Measurements from ENCODE around the gene TRPV3.
"Not testable (repeated sequence)": the region's sequence is repeated elsewhere in the genome, so short reads cannot be mapped to it uniquely, and the experiment has no call there.

Gene TRPV3

GRCh38 chr17:3573246-3574100 is 15.9 kb upstream of the TRPV3 start:
- DNase-seq: no peak

DNA sequence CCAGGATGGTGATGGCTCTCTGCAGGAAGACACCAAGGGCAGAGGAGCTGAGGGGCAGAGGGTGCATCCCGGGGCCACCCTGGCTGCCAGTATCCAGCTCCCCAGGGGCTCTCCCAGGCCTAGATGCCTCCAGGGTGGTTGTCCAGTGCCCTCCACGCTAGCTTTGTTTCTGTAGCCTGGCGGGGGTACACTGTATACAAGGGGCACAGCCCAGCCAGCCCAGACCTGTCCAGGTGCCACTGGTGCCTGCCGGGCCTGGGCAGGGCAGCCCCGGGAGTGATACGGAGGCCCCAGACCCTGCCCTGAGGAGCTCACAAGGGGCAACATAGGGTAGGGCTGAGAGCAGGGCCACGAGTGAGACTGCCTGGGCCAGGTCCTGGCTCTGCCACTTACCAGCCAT is 14.6 kb upstream of the TRPV3 start:
- DNase-seq: no peak

DNA sequence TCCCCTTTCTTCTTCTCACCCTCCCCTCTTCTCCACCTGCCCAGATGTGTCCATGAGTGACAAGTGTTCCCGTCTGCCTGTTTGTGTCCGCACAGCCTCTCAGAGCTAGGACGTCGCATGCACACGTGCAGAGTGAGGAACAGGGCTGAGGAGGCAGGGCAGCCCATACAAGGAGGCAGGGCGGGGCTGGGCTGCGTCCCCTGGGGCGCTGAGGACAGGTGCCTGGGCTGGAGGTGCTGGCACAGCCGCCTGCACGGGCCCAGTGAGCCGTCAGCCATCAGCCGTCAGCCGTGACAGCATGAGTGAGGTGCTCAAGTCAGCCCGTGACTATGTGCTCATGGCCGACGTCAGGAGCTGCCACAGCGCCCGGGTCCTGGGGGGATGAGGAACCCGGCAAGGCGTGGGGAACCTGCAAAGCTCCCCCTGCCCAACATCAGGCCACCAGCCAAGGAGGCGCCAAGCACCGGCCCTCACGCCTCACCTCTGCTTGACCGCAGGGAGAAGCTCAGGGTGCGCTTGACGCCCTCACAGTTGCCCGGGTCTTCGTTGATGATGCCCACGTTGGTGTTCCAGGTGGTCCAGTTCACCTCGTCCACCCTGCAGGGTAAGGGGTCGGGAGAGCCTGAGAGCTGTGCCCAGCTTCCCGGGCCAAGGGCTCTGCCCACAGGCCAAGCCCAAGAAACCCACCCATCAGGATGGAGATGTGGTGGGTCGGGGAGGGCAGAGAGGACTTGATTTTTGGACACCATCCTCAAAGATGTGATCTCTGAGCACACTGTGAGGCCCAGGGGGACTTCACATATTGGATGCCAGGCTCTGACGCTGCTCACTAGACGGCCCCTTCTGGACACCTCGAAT is 13.7 kb upstream of the TRPV3 start:
- no peak for DNase-seq

- DNase-seq: no peak
Measured at GRCh38 chr17:3569534-3570137, 12.0 kb upstream of the TRPV3 start.

DNA sequence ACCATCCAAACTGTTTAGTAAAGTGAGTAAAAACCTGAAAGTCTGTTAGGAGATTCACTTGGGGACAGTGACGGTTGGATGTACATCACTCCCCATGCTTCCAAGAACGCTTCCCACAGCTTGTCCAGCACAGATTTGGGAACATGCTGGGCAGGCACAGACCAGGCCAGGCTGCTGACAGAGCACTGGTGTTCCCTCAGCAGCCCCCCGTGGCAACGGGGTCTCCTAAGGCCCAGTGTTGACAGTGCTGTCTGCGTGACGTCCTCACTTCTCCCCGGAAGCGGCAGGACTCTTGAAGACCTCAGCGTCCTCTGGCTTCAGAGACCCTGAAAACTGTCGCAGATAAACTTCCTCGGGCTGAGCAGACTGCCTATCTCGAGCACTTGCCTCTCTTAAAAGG is 8.9 kb upstream of the TRPV3 start:
- DNase-seq: no peak

- DNase-seq: no peak
Measured at GRCh38 chr17:3565143-3565542, 7.5 kb upstream of the TRPV3 start.

GRCh38 chr17:3564241-3564640 is 6.6 kb upstream of the TRPV3 start:
- DNase-seq: not testable (repeated sequence)

- DNase-seq: no peak
Measured at GRCh38 chr17:3559270-3559645, 1.6 kb upstream of the TRPV3 start.

DNA sequence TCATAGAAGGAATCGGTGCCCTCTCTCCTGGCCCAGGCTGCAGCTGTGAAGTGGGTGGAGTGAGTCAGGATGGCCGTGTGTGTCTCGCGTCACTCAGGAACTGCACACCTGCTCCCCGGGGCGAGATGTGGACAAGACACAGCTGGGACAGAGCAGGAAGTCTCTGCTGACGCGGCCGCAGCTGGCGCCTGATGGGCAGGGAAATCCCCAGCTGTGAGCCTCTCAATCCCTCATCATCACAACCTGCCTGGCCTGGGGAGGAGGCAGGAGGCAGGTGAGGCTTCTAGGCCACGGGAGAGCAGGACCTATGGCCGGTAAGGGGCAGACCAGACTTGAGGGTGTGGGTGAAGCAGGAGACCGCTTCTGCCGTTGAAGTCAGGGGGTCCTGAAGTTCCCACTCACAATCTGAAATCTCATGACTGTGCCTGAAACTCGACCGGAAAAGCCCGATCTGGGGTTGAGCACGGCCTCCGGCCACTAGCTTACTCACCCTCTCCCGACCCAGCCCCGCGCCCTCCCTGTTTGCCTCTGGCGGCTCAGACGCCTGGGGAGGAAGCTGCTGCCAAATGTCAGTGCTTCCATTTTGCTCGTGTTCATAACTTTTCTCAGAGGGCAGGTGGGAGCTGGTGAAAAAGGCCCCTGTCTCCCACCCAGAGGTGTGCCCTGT is 1.1 kb upstream of the TRPV3 start:
- no peak for DNase-seq

DNA sequence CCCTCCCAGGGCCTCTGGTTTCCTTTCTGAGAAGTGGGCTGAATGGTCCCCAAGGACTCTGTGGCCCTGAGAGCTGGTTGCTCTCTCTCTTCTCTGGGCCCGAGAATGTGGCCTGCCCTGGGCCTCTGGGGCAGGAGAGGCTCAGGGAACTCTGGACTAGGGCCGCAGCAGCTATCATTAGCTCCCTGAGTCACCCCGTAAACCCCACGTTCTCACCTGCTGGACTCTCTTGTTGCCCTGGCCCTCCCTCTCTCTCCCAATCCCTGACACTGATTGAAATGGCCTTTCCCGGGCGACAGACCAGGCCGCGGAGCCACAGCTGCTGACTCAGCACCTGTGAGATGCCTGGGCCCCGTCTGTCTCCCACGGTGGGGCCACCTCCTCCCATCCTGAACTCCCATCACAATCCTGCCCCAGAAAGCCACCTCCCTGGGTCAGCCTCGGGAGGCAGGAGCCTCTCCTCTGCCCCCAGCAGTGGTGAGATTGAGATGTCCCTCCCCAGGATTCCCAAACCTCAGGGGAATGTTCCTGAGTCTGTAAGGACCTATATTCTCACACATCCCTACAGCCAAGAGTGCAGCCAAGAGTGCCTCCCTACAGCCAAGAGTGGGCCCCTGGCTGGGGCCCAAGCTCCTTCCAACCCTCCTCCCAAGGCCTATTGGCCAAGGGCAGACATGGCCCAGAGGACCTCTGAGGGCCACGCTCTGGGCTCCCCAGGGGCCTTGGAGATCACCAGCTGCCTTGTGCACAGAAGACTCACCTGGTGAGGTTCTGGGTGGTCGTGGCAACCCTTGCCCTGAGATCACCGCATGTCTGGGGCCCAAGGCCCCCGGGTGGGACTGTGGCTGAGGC is 470 bp downstream of the TRPV3 start:
- no peak for DNase-seq

- DNase-seq: no peak
Measured at GRCh38 chr17:3556239-3556915, 1.2 kb downstream of the TRPV3 start.

DNA sequence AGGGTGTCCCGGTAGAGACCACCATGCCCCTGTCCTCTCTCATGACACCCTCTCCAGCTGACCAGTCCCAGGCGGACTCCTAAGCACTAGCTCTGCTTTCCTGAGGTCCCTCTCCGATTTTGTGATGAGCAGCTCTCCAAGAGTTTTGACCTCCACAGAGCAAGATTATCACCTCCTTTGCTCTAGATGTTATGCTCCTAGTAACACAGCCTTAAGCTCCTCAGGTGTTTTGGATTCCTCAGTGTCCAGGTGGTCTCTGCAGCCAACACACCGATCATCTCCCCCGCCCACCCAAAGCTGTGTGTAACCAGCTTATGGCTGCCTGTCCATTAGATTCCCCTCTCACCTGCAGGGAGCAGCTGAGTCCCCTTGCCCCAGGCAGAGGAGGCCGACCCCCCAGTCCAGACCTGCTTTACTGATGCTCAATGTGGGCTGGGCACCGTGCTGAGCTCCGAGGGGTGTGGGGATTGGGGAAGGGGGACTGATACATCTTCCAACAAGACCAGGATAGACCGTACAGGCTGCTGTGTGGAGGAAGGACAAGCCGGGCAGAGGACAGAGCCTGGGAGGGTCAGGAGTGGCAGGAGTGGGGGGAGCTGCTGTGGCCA is 2.3 kb downstream of the TRPV3 start:
- no peak for DNase-seq

DNA sequence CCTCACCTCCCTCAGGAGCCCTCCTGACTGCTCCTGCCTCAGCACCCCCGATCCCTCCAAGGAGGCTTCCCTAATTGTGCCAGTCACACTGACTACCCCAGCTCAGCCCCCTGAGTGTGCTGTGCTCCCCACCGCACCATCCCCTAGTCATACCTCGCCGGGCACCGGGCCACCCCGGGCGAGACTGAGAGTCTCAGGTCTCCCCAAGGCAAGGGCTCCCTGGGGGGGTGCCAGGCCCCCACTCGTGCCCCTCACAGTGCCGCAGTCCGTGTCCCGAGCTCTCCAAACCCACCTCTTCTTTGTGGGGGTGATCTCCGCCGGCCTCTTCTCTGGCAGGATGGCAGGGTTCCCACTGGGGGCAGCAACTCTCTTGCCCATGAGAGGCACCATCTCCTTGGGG is 3.2 kb downstream of the TRPV3 start:
- DNase-seq: no peak

DNA sequence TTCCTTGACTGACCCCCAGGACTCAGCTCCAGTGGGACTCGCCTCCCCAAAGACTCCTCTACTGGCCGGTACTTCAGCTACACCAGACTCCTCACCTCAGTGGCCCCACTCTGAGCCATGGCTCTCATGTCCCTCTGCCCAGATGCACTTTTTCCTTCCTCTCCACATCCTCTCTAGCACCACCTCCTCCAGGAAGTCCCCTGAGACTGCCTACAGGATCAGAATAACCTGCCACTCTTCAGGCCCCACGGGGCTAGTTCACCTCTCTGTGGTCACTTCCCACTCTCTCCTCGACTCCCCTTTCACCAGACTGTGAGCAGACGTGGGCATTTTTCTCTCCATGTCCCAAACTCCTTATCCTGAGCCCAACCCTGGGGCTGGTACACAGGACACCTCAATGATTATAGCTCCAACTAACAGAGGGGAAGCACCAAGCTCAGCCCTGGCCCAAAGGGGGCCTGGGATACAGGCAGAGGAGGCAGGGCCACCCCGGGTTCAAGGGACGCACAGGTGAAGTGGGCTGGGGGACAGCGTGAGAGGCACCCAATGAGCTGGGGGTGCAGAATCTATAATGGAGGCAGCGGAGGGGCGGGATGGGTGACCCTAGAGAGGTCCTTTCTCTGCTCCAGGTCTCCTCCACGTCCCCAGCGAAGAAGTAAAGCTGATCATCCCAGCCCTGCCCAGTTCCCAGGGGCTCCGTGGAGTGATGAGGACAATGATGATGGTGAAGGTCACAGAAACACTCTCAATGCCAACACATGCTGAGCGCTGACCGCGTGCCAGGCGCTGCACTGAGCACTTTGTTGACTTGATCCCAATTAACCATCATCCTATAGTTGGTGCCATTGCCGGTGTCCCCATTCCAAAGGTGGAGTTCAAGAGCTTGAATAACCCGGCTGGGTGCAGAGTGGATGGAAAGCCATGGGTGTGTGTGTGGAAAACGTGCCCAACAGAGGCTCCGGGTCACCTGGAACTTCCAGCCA is 3.9 kb downstream of the TRPV3 start:
- no peak for DNase-seq

- no peak for DNase-seq
Measured at GRCh38 chr17:3552916-3553315, 4.7 kb downstream of the TRPV3 start.

DNA sequence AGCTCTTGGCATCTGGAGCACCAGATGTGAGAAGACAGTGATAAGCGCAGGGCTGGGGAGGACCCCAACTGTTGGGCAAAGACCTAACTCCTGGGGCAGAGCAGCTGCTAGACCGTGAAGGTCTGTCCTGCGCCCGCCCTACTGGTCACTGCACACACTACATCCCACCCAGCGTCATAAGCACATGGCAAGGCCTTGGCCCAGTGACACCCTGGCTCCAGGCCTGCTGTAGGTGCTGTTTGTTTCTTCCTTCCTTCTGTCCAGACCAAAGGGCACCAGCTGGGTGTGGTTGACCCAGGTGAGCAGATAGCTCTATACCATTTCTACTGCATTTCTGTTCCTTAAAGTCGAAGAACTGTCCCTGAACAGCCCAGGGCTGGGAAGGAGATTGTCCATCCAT is 6.4 kb downstream of the TRPV3 start:
- no peak for DNase-seq

DNA sequence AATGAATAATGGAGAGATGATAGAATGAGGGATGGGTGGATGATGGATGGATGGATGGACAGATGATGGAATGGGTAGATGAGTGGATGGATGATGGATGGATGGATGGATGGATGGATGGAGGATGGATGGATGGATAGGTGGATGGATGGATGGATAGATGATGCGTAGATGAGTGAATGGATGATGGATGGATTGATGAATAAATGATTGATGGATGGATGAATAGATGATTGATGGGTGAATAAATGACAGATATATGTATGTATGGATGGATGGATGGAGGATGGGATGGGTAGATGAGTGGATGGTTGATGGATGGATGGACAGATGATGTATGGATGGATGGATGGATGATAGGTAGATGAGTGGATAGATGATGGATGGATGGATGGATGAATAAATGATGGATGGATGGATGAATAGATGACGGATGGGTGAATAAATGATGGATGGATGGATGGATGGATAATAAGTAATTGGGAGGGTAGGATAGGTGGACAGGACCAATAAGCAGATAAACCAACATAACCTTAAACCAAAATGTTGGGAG is 7.9 kb downstream of the TRPV3 start:
- no peak for DNase-seq

- DNase-seq: no peak
Measured at GRCh38 chr17:3547628-3548027, 10.0 kb downstream of the TRPV3 start.

DNA sequence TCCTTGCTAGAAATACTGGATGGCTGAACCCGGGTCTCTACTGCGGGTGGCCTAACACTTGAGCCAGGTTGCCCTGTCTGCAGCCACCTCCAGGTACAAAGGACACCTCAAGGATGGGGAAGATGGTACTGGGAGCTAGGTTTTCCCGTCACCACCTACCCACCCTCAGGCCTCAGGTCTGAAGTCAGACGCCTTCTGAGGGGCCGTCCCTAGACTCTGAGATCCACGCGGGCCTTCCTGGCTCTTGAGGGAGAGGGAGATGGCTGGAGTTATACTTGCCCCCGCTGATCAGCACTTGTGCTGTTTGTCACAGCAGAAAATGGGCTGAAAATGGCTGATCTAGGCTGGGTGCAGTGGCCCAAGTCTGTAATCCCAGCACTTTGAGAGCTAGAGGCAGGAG is 10.6 kb downstream of the TRPV3 start:
- DNase-seq: no peak

DNA sequence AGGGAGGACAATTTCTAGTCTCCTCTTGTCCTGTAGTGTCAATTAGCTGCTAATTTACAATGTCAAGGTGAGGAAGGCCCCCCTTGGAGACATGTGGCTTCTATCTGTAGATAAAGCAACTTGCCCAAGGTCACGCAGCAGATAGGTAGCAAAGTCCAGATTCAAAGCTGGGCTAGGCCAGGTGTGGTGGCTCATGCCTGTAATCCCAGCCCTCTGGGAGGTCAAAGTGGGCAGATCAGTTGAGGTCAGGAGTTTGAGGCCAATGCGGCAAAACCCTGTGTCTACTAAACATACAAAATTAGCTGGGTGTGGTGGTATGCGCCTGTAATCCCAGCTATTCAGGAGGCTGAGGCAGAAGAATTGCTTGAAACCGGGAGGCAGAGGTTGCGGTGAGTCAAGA is 11.1 kb downstream of the TRPV3 start:
- DNase-seq: no peak
